Duodenal mucosa (tissue), 2 donors: ENCODE measurements around the gene DRC7.
"Not testable (repeated sequence)": the region's sequence is repeated elsewhere in the genome, so short reads cannot be mapped to it uniquely, and the experiment has no call there.

Experiments
- H3K27ac ChIP-seq: one replicate; pipeline ENCODE4 v1.7.0; 2013; ENCODE audit warnings: low read depth, low read length
- H3K27me3 ChIP-seq, 2 donors: one replicate each; pipeline ENCODE4 v1.7.0; 2013; ENCODE audit warnings: low read length in 2 of 2, control low read depth in 1 of 2; ENCODE audit not compliant: insufficient read depth in 2 of 2, control insufficient read depth in 1 of 2
- H3K36me3 ChIP-seq, 2 donors: one replicate each; pipeline ENCODE4 v1.7.0; 2013; ENCODE audit warnings: low read length in 2 of 2, control low read depth in 1 of 2; ENCODE audit not compliant: insufficient read depth in 2 of 2, control insufficient read depth in 1 of 2
- H3K4me1 ChIP-seq, 2 donors: one replicate each; pipeline ENCODE4 v1.7.0; 2013; ENCODE audit warnings: low read length in 2 of 2, control low read depth in 1 of 2; ENCODE audit not compliant: insufficient read depth in 2 of 2, control insufficient read depth in 1 of 2
- H3K4me3 ChIP-seq, 2 donors: one replicate each; pipeline ENCODE4 v1.7.0; 2013; ENCODE audit warnings: low read length in 2 of 2, low read depth in 1 of 2
- H3K9ac ChIP-seq, 2 donors: one replicate each; pipeline ENCODE4 v1.7.0; 2013; ENCODE audit warnings: low read length in 2 of 2, low read depth in 1 of 2
- H3K9me3 ChIP-seq, 2 donors: one replicate each; pipeline ENCODE4 v1.7.0; 2013; ENCODE audit warnings: low read length in 2 of 2, control low read depth in 1 of 2; ENCODE audit not compliant: control insufficient read depth in 1 of 2

DRC7 gene

GRCh38 chr16:57779836-57780235, 85.2 kb downstream of the DRC7 start:
- H3K9ac ChIP-seq, H3K4me3 ChIP-seq, H3K27ac ChIP-seq, H3K4me1 ChIP-seq, H3K27me3 ChIP-seq, H3K9me3 ChIP-seq: not testable (repeated sequence)
- H3K36me3 ChIP-seq = peaks cover 0 to 10% of the 10 kb centered on the region in 2 donors

GRCh38 chr16:57781349-57781740, 86.7 kb downstream of the DRC7 start:
- H3K9me3 ChIP-seq = no peaks in the 10 kb centered on the region
- H3K4me3 ChIP-seq = no peak overlapping the region
- H3K27me3 ChIP-seq = no peaks in the 10 kb centered on the region
- H3K27ac ChIP-seq = no peak overlapping the region
- H3K4me1 ChIP-seq = no peaks in the 10 kb centered on the region
- H3K9ac ChIP-seq = no peak overlapping the region
- no peaks in the 10 kb centered on the region for H3K36me3 ChIP-seq
